Measurements from ENCODE around the gene BTK.

DNA sequence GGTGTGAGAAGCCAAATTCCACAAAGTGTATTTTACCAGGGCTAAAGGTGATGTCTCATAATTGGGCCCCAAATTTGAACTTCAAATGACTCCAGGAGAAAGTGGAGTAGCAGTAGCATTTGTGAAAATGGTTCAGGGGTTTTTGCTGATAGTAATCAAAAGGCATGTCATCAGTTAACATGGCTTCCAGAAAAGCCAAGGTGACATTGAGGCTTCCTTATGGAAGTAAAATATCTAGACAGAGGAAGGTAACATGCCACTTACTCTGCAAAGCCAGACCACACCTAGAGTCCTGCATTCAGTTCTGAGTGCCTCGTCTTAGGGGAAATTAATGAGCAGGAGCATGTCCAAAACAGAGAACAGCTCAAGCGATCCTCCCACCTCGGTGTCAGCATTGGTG, 2.6 kb upstream of the BTK start:
- TF ChIP-seq, protein P1, sequence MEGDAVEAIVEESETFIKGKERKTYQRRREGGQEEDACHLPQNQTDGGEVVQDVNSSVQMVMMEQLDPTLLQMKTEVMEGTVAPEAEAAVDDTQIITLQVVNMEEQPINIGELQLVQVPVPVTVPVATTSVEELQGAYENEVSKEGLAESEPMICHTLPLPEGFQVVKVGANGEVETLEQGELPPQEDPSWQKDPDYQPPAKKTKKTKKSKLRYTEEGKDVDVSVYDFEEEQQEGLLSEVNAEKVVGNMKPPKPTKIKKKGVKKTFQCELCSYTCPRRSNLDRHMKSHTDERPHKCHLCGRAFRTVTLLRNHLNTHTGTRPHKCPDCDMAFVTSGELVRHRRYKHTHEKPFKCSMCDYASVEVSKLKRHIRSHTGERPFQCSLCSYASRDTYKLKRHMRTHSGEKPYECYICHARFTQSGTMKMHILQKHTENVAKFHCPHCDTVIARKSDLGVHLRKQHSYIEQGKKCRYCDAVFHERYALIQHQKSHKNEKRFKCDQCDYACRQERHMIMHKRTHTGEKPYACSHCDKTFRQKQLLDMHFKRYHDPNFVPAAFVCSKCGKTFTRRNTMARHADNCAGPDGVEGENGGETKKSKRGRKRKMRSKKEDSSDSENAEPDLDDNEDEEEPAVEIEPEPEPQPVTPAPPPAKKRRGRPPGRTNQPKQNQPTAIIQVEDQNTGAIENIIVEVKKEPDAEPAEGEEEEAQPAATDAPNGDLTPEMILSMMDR (conservative IDR thresholded peaks at IDR 0.05; ENCODE audit: low read depth, low read length): no peak
- no peak for TF ChIP-seq EZH2 (IDR thresholded peaks at IDR 0.05; ENCODE audit: borderline replicate concordance, low read depth, low read length, poor library complexity, severe bottlenecking)
